Astrocyte of the spinal cord (primary cell): ENCODE measurements around the gene GMNN.
"Not testable (repeated sequence)": the region's sequence is repeated elsewhere in the genome, so short reads cannot be mapped to it uniquely, and the experiment has no call there.

ENCODE experiments used
- DNase-seq: peaks from one replicate; pipeline ENCODE4 v3.0.0; 2011; ENCODE audit warnings: low read depth, low spot score
- H3K4me3 ChIP-seq: 2 replicates; pipeline ENCODE4 v1.5.1; 2011; ENCODE audit warnings: low read depth, mild to moderate bottlenecking, low read length, moderate library complexity
- CTCF ChIP-seq: IDR thresholded peaks from 2 replicates; pipeline ENCODE4 v1.5.1; 2012; ENCODE audit warnings: low read depth, mild to moderate bottlenecking, low read length, inconsistent platforms
- in situ Hi-C: cut with HindIII; loops from 2 replicates; pipeline ENCODE4 v1.10.0; 2017; ENCODE audit warnings: low sequenced_read_pairs

Gene GMNN

GRCh38 chr6:24774696-24775519 is at the start of gene GMNN:
GMNN (plus strand) TSS chr6:24774937; CDS start chr6:24777247, 2,310 bp downstream.
- in situ Hi-C loops, result no loop called here
- peak; percentile 94 for DNase-seq
- no peak for TF ChIP-seq CTCF
- peak within 1 kb of the TSS; percentile 100 for H3K4me3 ChIP-seq

DNA sequence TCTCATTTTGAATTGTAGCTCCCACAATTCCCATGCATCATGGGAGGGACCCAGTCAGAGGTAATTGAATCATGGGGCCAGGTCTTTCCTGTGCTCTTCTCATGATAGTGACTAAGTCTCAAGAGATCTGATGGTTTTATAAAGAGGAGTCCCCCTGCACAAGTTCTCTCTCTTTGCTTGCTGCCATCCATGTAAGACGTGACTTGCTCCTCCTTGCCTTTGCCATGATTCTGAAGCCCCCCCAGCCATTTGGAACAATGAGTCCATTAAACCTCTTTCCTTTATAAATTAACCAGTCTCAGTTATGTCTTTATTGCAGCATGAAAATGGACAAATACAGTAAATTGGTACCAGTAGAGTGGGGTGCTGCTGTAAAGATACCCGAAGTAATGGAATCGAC is 44.1 kb upstream of the GMNN start:
- DNase-seq, H3K4me3 ChIP-seq, in situ Hi-C loops: not testable (repeated sequence)

DNA sequence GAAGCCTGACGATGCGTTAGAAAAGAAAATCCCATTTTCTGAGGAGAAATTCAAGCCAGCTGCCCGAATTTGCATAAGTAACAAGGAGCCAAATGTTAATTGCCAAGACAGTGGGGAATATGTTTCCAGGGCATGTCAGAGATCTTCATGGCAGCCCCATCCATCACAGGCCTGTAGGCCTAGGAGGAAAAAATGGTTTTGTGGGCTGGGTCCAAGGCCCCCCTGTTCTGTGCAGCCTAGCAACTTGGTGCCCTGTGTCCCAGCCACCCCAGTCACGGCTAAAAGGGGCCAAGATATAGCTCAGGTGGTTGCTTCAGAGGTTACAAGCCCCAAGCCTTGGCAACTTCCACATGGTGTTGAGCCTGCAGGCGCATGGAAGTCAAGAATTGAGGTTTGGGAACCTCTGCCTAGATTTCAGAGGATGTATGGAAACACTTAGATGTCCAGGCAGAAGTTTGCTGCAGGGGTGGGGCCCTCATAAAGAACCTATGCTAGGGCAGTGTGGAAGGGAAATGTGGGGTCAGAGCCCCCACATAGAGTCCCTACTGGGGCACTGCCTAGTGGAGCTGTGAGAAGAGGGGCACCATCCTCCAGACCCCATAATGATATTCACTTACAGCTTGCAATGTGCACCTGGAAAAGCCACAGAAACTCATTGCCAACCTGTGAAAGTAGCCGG is 43.1 kb upstream of the GMNN start:
- in situ Hi-C loops, DNase-seq, H3K4me3 ChIP-seq: not testable (repeated sequence)

GRCh38 chr6:24734166-24734565 is 40.6 kb upstream of the GMNN start:
- no peak for TF ChIP-seq CTCF
- DNase-seq, result no peak

DNA sequence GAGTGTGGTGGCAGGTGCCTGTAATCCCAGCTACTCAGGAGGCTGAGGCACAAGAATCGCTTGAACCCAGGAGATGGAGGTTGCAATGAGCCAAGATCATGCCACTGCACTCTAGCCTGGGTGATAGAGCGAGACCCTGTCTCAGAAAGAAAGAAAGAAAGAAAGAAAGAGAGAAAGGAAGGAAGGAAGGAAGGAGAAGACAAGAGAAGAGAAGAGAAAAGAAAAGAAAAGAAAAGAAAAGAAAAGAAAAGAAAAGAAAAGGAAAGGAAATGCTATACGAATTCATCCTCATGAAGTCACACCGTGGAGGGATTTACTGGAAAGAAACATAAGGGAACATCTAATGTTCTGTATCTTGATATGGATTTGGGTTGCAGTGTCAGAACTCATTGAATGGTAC is 40.0 kb upstream of the GMNN start:
- in situ Hi-C loops, H3K4me3 ChIP-seq, DNase-seq: not testable (repeated sequence)

More at GRCh38 chr6:24734166-24734565, 40.6 kb upstream of the GMNN start:
- in situ Hi-C loops, result no loop called here
- no peak overlapping the region for H3K4me3 ChIP-seq

- no peak for DNase-seq
- H3K4me3 ChIP-seq, result no peak overlapping the region
- no peak for TF ChIP-seq CTCF
- in situ Hi-C loops, result no loop called here
These were observed 36.0 kb upstream of the GMNN start for GRCh38 chr6:24738741-24739140.

DNA sequence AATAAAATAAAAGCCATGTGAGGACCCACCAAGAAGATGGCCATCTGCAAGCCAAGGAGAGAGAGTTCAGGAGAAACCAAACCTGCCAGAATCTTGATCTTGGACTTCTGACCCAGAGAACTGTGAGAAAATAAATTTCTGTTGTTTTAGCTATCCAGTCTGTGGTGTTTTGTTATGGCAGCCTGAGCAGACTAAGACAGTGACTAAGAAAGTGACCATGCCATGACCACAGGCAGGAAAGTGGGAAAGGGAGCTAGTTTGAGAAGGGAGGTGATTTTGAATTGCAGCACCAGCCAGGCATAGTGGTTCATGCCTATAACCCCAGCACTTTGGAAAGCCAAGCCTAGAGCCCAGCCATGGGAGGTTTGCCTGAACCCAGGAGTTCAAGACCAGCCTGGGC is 33.9 kb upstream of the GMNN start:
- TF ChIP-seq CTCF, result no peak
- in situ Hi-C loops, result no loop called here

GRCh38 chr6:24742216-24742738 is 32.5 kb upstream of the GMNN start:
- no peak overlapping the region for H3K4me3 ChIP-seq
- in situ Hi-C loops, result no loop called here
- no peak for TF ChIP-seq CTCF
- peak; percentile 28 for DNase-seq

More for the DNA sequence above, 33.9 kb upstream of the GMNN start:
- peak; percentile 41 for DNase-seq
- H3K4me3 ChIP-seq, result no peak overlapping the region
